GM12875 (cell line): ENCODE measurements around the gene SLC41A1.

ENCODE experiments used
- H3K4me3 ChIP-seq: one replicate; pipeline ENCODE4 v1.5.1; 2011; ENCODE audit warnings: low read depth, low read length, control low read depth
- CTCF ChIP-seq: IDR thresholded peaks from 2 replicates; pipeline ENCODE4 v1.5.1; 2011; ENCODE audit warnings: low read depth, mild to moderate bottlenecking, control low read depth, inconsistent platforms, low read length, moderate library complexity, borderline replicate concordance; ENCODE audit not compliant: insufficient read depth

SLC41A1 gene

GRCh38 chr1:205849619-205850355, 36.8 kb upstream of the SLC41A1 start, which contains the start of gene PM20D1:
PM20D1 (minus strand) TSS chr1:205850132; CDS start chr1:205850072, 60 bp downstream.
- no peak for TF ChIP-seq CTCF
- H3K4me3 ChIP-seq, result no peak within 1 kb of the TSS

- no peak for TF ChIP-seq CTCF
- no peak overlapping the region for H3K4me3 ChIP-seq
Measured at GRCh38 chr1:205843036-205843859, 30.2 kb upstream of the SLC41A1 start.

- H3K4me3 ChIP-seq, result no peak overlapping the region
- TF ChIP-seq CTCF, result no peak
Measured at GRCh38 chr1:205842229-205842628, 29.2 kb upstream of the SLC41A1 start.

GRCh38 chr1:205840146-205840923, 27.3 kb upstream of the SLC41A1 start:
- no peak for TF ChIP-seq CTCF
- no peak overlapping the region for H3K4me3 ChIP-seq

- no peak for TF ChIP-seq CTCF
Measured at GRCh38 chr1:205837382-205837970, 24.5 kb upstream of the SLC41A1 start.

GRCh38 chr1:205834751-205835150, 21.8 kb upstream of the SLC41A1 start:
- H3K4me3 ChIP-seq, result no peak overlapping the region
- TF ChIP-seq CTCF, result no peak

More at GRCh38 chr1:205837382-205837970, 24.5 kb upstream of the SLC41A1 start:
- no peak overlapping the region for H3K4me3 ChIP-seq
